Activated T-cell treated with anti-CD3 and anti-CD28 coated beads for 24 hours (primary cell): Measurements from ENCODE around the gene RANBP9.

Experiments
- DNase-seq: peaks from one replicate; pipeline ENCODE4 v3.0.0-alpha.2; 2020; ENCODE audit warnings: low read depth

The RANBP9 gene

DNA sequence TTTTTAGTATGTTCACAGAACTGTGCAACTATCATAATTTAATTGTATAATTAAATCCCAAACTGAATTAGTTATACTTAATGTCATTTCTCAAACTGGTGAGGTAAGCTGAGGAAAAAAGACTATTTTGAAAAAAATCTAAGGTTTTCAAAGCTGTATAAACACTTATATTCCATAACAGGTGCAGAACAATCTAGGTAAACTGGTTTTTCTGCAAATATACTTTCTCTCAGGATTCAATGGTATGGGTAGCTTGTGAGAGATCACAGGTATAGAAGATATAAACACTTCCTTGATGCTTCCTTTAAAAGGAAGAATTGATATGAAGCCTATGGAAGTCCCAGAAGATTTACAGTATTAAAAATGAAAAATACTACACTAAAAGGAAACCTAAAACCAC, 62.8 kb downstream of the RANBP9 start:
- DNase-seq = no peak

- DNase-seq = no peak
Measured at GRCh38 chr6:13643125-13643524, 68.5 kb downstream of the RANBP9 start.

DNA sequence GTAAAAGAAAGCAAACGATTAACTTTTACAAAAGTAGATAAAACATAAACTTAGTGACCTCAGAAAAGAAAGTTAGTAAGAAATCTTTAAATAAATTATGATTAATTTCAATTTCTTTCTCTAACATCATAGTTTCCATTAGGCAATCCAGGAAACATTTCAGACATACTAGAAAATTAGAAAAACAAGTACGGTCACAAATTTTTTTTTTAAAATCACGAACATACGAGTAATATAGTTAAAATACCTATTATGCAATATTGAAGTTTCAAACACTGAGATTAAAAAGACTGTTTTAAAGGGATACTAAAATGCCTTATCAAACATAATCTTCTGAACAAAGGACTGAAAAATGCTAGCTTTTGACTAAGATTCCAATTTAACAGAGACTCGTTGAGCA, 70.3 kb downstream of the RANBP9 start:
- no peak for DNase-seq

- DNase-seq = no peak
Measured at GRCh38 chr6:13638626-13639025, 73.0 kb downstream of the RANBP9 start.

GRCh38 chr6:13638014-13638413, 73.6 kb downstream of the RANBP9 start:
- no peak for DNase-seq

GRCh38 chr6:13635948-13636658, 75.5 kb downstream of the RANBP9 start:
- DNase-seq = no peak

DNA sequence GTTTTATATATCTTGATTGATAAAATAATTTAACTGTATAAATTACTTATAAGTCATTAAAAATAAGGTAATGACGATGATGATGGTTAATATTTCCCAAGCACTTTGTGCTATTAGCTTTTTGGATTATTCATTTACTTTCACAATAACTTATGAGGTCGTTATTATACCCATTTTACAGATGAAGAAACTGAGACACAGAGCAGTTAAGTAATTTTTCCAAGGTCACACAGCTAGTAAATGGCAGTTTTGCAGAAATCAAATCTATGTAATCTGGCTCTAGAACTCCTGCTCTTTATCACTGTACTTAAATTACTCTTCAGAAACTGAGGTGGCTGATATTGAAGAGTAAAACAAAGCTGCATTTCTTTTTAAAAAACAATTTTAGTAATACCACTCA, 78.3 kb downstream of the RANBP9 start:
- DNase-seq = no peak

DNA sequence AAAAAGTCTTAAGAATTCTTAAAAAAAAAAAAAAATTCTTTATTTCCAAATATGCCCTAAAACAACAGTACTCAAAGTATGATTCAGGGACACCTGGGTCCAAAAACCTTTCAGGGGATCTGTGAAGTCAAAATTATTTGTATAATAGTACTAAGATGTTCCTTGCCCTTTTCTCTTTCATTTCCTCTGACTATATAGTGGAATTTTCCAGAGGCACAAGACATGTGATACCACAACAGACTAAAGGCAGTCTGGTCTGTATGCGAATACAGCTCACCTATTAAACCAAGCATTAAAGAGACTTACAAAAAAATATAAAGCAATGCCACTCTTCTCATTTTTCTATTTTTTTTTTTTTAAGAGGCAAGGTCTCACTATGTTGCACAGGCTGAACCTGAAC, 81.1 kb downstream of the RANBP9 start:
- DNase-seq = no peak

DNA sequence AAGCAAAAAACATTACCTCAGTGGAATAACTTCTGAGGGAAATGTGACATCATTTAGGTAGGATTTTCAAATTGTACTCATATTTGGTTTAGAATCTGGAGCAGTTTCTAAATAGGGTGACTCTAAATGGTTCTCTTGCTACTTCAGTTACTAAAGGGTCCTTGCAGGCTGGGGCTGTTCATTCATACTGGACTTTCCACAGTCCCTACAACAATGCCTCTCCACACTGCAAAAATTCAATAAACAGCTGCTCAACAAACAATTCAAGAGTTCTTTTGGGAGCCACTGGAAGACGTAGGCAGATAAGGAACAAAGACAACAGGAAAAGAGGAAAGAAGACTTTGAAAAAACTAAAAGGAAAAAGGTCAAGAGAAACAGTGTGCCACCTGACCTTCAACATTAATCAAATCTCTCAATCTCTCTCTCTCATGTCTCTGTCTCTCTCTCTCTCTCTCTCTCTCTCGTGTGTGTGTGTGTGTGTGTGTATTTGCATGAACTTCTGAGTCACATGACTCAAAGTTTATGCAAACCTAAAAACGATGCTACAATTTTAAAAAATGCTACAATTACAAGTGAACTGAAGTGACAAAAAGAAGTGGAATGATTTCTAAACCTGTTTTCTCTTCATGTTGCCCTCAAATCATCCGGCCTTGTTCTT, 82.0 kb downstream of the RANBP9 start:
- DNase-seq = no peak

DNA sequence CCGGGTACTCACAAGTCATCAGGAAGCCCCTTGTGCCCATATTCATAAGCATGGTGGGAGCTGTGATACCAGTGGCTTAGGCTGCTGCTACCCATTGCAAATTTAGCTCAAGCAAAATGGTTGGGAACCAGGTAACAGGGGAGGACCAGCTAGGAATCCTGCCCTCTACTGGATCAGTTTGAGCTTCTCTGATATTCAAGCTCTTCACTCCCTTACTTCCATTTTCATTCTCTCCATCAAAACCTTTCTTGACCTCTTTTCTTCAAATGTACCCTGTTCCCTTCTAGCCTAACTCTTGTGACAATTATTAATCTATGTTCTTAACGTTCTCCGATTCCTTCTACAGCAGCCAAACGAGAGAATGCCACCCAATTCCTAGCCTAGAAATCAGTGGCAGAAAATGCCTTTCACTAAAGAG, 86.8 kb downstream of the RANBP9 start:
- DNase-seq = peak; percentile 7

DNA sequence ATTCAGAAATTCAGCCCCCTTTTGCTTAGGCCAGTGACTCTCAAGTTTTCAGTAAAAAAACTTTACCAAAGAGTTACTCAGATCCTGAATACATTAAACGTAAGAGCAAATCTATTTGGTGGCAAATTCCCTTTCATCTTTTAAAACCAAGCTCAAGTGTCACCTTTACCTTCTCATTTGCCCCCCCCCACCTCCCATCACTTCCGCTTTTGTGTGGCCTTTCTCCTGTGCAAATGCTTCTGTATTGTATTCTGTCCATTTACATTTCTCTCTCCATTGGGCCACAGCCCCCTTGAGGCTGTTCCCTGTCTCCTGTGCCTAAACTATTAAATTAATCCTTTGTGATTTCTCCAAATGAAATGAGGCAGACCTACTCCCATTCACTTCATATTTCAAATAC, 94.6 kb downstream of the RANBP9 start:
- DNase-seq = no peak

GRCh38 chr6:13615792-13616120, 95.9 kb downstream of the RANBP9 start:
- DNase-seq = peak; percentile 22

DNA sequence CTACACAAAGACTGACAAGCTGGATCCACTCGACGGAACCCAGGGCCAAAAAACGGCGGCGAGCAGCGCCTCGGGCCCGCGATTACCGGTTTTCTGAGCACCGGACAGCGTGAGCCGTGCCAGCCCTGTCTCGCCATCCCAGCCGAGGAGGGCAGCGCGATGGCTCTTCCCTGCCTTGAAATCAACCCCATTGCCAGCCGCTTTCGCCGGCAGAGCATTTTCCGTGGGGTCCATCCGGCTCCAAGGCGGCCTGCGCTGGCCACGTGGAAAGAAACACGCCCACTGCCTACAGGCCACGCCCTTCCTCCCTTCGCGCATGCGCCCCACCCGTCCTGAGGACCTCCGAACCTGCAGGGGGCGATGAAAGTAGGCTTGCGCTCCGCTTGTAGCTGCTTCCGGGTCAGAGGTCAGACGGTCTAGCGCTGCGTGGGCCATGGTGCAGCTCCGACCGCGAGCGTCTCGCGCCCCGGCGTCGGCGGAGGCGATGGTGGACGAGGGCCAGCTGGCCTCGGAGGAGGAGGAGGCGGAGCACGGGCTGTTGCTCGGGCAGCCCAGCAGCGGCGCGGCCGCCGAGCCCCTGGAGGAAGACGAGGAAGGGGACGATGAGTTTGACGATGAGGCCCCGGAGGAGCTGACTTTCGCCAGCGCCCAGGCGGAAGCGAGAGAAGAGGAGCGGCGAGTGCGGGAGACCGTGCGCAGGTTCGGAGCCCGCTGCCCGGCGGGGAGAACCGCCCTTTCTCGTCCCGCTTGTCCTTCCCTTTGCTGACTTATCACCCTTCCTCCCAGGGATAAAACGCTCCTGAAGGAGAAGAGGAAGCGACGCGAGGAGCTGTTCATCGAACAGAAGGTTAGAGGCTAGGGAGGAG, 96.5 kb downstream of the RANBP9 start, which contains the start of gene NOL7:
Gene NOL7, plus strand, starts transcription at position 410 of the 866 bp plus-strand sequence. Its CDS starts 24 bp downstream, at position 434.
- DNase-seq = peak; percentile 98

DNA sequence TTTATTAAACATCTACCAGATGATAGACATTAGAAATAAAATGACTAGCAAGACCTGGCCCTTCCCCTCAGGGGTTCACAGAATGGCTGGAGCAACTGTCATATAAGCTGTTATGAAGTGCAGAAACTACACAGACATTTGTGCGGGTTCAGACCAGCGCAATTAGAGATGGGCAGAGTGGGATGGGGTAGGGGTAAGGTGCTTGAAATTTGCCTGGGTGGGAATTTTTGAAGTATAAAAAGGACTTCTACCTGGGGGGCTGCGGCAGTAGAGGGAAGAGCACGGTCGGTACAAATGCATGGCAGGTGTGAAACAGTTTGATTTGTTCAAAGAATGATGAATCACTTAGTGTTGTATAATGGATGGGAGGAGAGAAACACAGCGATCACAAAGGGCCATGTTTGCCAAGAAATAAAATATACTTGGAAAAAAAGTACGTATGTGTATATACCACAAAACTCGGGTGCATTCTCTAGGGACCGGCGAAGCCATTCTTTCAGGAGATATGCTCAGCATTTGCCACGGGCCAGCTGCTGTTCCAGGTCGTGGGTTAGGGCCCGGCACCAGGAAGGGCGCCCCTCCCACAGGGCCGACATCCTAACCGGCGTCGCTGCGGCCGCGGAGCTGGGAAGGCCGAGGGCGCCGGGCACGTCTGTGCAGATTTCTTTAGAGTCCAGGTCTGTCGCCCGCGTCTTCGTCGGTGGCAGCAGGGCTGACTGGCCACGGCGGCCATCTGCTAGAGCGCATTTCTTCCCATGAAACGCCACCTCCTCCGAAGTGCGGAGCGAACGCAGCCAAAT, 97.3 kb downstream of the RANBP9 start:
- DNase-seq = no peak

GRCh38 chr6:13613029-13613594, 98.5 kb downstream of the RANBP9 start:
- DNase-seq = no peak

- no peak for DNase-seq
Measured at GRCh38 chr6:13611715-13612114, 99.9 kb downstream of the RANBP9 start.

DNA sequence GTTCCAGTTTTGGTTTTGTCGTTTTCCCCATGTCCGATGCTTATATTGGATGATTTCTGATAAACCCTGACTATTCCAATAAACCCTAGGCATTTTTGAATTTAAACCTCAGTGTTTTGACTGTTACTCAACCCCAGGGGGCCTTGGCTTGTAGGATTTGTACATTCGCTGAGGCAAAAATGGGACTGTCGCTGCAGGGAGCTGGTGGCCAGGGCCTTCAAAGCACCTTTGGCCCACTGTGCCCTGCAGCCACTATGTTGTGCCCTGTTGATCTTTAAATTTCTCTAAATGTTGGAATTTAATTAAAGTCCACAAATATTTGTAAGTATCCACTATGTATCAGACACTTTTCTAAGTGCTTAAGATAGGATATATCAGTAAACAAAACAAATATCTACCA, 106.0 kb downstream of the RANBP9 start:
- no peak for DNase-seq

DNA sequence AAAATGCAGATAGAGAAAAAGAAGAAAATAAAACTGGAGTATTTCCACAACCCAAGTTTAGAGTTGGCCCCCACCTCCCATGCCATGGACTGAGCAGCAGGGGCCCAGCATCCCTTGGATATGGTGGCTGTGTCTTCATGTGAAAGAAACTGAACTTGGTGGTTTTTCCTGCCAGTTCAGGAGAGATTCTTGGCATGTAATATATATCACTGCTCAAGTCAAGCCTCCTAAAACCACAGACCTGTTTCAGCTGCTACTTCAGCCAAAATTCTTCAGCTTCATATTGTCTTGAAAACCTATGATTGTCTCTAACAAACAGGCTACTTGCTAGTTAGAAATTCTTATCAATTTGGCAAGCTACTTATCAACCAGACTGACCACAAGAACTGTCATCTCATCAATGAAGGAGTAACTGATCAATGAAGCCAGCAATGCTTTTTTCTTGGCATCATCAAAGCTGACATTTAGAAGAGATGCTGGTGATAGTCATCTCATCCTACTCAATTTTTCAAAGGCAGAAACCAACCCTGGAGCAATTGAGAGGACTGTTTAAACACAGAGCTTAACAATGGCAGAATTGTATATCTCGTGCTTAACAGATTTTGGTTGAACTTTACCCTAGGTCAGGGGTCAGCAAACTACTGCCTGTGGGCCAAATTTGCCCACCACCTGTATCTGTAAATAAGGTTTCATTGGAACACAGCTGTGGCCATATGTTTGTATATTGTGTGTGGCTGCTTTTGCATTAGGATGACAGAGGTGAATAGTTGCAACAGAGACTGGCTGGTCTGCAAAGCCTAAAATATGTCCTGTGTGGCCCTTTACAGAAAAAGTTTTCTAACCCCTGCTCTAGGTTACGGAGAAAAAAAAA, 106.9 kb downstream of the RANBP9 start:
- DNase-seq = no peak

- no peak for DNase-seq
Measured at GRCh38 chr6:13604135-13604534, 107.5 kb downstream of the RANBP9 start.

- DNase-seq = no peak
Measured at GRCh38 chr6:13600036-13600435, 111.6 kb downstream of the RANBP9 start.

- DNase-seq = no peak
Measured at GRCh38 chr6:13597073-13597472, 114.6 kb downstream of the RANBP9 start.
